Neural crest cell (in vitro differentiated cells): ENCODE data around the gene EPHA7. TPM values are rescaled to one million over a fixed set of nuclear protein-coding genes. Genes with fewer than 3 reads are reported as not detected.

ENCODE experiments used
- DNase-seq: peaks from one replicate; pipeline ENCODE4 v3.0.0; 2021; ENCODE audit warnings: low read depth, mixed read lengths, low spot score
- H3K27ac Mint-ChIP-seq: one replicate; pipeline ENCODE4 v1.8.0; 2021; ENCODE audit warnings: mild to moderate bottlenecking, mixed read lengths; ENCODE audit not compliant: unreplicated experiment
- H3K27me3 Mint-ChIP-seq: 2 replicates; pipeline ENCODE4 v1.8.0; 2021; ENCODE audit warnings: low read depth, mild to moderate bottlenecking, mixed read lengths
- H3K36me3 Mint-ChIP-seq: 2 replicates; pipeline ENCODE4 v1.8.0; 2021; ENCODE audit warnings: low read depth, mild to moderate bottlenecking, mixed read lengths
- H3K4me1 Mint-ChIP-seq: 2 replicates; pipeline ENCODE4 v1.8.0; 2021; ENCODE audit warnings: mixed read lengths
- H3K4me3 Mint-ChIP-seq: one replicate; pipeline ENCODE4 v1.8.0; 2021; ENCODE audit warnings: mild to moderate bottlenecking, mixed read lengths
- H3K9me3 Mint-ChIP-seq: 2 replicates; pipeline ENCODE4 v1.8.0; 2021; ENCODE audit warnings: mixed read lengths
- CTCF ChIP-seq: fragments of 200-600 bp; sonication (generic); conservative IDR thresholded peaks from 2 replicates; pipeline ENCODE4 v1.5.0; 2021; ENCODE audit warnings: antibody characterized with exemption, mild to moderate bottlenecking
- total RNA-seq: library from RNA; stranded (reverse); gene quantifications from 2 replicates; pipeline ENCODE4 v1.2.1, GENCODE V29; 2021

Gene EPHA7
- total RNA-seq, 1 donor from 2014 or later = 35.8 TPM

GRCh38 chr6:93412452-93412851 lies 6.9 kb downstream of the EPHA7 start:
- DNase-seq = no peak
- H3K27ac Mint-ChIP-seq = no peak overlapping the region
- no peaks in the 10 kb centered on the region for H3K9me3 Mint-ChIP-seq
- no peak overlapping the region for H3K4me3 Mint-ChIP-seq
- no peak for TF ChIP-seq CTCF
- peaks cover 31% of the 10 kb centered on the region for H3K4me1 Mint-ChIP-seq
- peaks cover 7% of the 10 kb centered on the region for H3K36me3 Mint-ChIP-seq
- no peaks in the 10 kb centered on the region for H3K27me3 Mint-ChIP-seq

GRCh38 chr6:93407186-93407585 lies 12.2 kb downstream of the EPHA7 start:
- H3K4me1 Mint-ChIP-seq = peaks cover 35% of the 10 kb centered on the region
- no peaks in the 10 kb centered on the region for H3K9me3 Mint-ChIP-seq
- no peak for TF ChIP-seq CTCF
- no peak overlapping the region for H3K4me3 Mint-ChIP-seq
- H3K27ac Mint-ChIP-seq = no peak overlapping the region
- H3K27me3 Mint-ChIP-seq = no peaks in the 10 kb centered on the region
- no peak for DNase-seq
- H3K36me3 Mint-ChIP-seq = peaks cover 7% of the 10 kb centered on the region

GRCh38 chr6:93403390-93403789 lies 16.0 kb downstream of the EPHA7 start:
- Mint-ChIP-seq H3K4me3 (no peak overlapping the region), H3K27me3 (no peaks in the 10 kb centered on the region), H3K4me1 (peaks cover 38% of the 10 kb centered on the region), H3K27ac (no peak overlapping the region), H3K9me3 (no peaks in the 10 kb centered on the region), H3K36me3 (peaks cover 3% of the 10 kb centered on the region)
- no peak for TF ChIP-seq CTCF
- no peak for DNase-seq

DNA sequence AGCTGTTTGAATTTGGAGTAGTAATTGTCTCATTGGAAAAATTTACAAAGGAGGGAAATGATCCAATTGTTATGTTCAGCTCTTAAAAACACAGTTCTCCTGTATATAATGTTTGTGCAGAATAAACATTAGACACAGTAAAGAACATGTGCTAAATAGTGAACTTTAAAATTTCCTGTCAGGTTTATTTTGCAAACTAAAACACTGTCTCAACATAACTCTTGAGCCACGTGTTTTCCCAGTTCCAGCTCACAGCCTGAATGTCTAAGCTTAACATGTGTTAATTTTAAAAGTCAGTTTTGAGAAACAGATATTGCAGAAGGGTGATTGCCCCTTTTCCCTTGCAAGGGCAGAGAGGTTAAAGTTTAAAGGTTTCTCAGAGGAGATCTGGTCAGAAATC lies 20.6 kb downstream of the EPHA7 start:
- no peak overlapping the region for H3K4me3 Mint-ChIP-seq
- H3K27ac Mint-ChIP-seq = no peak overlapping the region
- H3K4me1 Mint-ChIP-seq = peaks cover 60% of the 10 kb centered on the region
- no peaks in the 10 kb centered on the region for H3K27me3 Mint-ChIP-seq
- DNase-seq = no peak
- H3K9me3 Mint-ChIP-seq = no peaks in the 10 kb centered on the region
- peaks cover 3% of the 10 kb centered on the region for H3K36me3 Mint-ChIP-seq
- TF ChIP-seq CTCF = no peak

DNA sequence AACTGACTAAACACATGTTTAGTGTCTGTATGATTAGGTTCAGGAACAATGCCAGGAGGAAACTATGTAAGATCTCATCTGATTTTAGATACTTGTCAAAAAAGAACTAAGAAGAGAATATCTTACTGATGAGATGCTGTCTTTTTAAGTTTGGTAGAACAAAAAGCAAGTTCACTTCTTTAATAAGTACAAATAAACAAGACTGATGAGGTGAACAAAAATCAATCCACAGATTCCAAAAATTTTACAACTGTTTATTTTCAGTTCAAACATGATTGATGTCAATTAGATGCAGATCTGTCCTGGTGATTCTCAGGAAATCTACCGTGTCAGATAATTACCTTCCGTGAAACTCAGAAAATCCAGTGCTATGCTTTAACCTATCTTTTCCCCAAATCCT lies 24.9 kb downstream of the EPHA7 start:
- no peak overlapping the region for H3K4me3 Mint-ChIP-seq
- TF ChIP-seq CTCF = no peak
- H3K27ac Mint-ChIP-seq = no peak overlapping the region
- DNase-seq = no peak
- H3K36me3 Mint-ChIP-seq = peaks cover under 1% of the 10 kb centered on the region
- no peaks in the 10 kb centered on the region for H3K27me3 Mint-ChIP-seq
- H3K9me3 Mint-ChIP-seq = no peaks in the 10 kb centered on the region
- H3K4me1 Mint-ChIP-seq = peaks cover 57% of the 10 kb centered on the region

GRCh38 chr6:93393554-93394074 lies 25.7 kb downstream of the EPHA7 start:
- Mint-ChIP-seq H3K27me3 (no peaks in the 10 kb centered on the region), H3K4me3 (no peak overlapping the region), H3K4me1 (peaks cover 49% of the 10 kb centered on the region), H3K36me3 (no peaks in the 10 kb centered on the region), H3K27ac (no peak overlapping the region), H3K9me3 (no peaks in the 10 kb centered on the region)
- DNase-seq = no peak
- TF ChIP-seq CTCF = no peak
